ENCODE measurements around the gene CISD1.

The CISD1 gene

GRCh38 chr10:58280477-58280876 is 11.5 kb downstream of the CISD1 start:
- H3K36me3 Mint-ChIP-seq (ENCODE audit: low read depth), result peaks cover 48% of the 10 kb centered on the region
- no peak for TF ChIP-seq CTCF (IDR thresholded peaks at IDR 0.05)
- no peak overlapping the region for H3K4me3 Mint-ChIP-seq
- no peaks in the 10 kb centered on the region for H3K9me3 Mint-ChIP-seq
- peaks cover 6% of the 10 kb centered on the region for H3K4me1 Mint-ChIP-seq
- no peak overlapping the region for H3K27ac Mint-ChIP-seq
- no peak for DNase-seq
- H3K27me3 Mint-ChIP-seq (ENCODE audit: low read depth, poor library complexity), result no peaks in the 10 kb centered on the region

- H3K27me3 Mint-ChIP-seq (ENCODE audit: low read depth, poor library complexity), result no peaks in the 10 kb centered on the region
- TF ChIP-seq CTCF (IDR thresholded peaks at IDR 0.05), result no peak
- no peak for DNase-seq
- H3K36me3 Mint-ChIP-seq (ENCODE audit: low read depth), result peaks cover 49% of the 10 kb centered on the region
- H3K27ac Mint-ChIP-seq, result no peak overlapping the region
- H3K4me1 Mint-ChIP-seq, result no peaks in the 10 kb centered on the region
- H3K9me3 Mint-ChIP-seq, result no peaks in the 10 kb centered on the region
- no peak overlapping the region for H3K4me3 Mint-ChIP-seq
Observed at GRCh38 chr10:58281092-58281752, 12.3 kb downstream of the CISD1 start.

DNA sequence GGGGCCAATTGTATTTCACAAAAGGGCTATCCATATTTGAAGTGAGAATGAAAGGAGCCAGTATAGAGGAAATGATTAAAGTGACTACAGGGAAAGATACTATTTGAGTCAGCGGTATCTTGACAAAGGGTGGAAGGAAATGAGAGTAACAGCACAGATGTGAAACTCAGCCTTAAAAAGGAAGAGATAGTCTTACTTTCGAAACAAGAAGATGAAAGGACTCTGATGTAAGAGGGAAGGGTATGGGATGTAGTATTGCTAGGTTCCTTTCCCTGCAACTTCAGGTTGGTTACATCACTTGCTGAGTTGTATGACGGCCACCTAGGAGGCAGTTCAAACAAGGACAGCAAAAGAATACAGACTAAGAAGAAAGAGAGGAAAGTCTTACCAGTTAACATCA is 13.7 kb downstream of the CISD1 start:
- H3K4me1 Mint-ChIP-seq, result no peaks in the 10 kb centered on the region
- H3K9me3 Mint-ChIP-seq, result no peaks in the 10 kb centered on the region
- no peak overlapping the region for H3K27ac Mint-ChIP-seq
- DNase-seq, result no peak
- H3K36me3 Mint-ChIP-seq (ENCODE audit: low read depth), result peaks cover 41% of the 10 kb centered on the region
- TF ChIP-seq CTCF (IDR thresholded peaks at IDR 0.05), result no peak
- no peaks in the 10 kb centered on the region for H3K27me3 Mint-ChIP-seq (ENCODE audit: low read depth, poor library complexity)
- no peak overlapping the region for H3K4me3 Mint-ChIP-seq

- Mint-ChIP-seq H3K9me3 (no peaks in the 10 kb centered on the region), H3K4me3 (no peak overlapping the region), H3K36me3 (ENCODE audit: low read depth) (peaks cover 11% of the 10 kb centered on the region), H3K4me1 (no peaks in the 10 kb centered on the region), H3K27ac (no peak overlapping the region), H3K27me3 (ENCODE audit: low read depth, poor library complexity) (no peaks in the 10 kb centered on the region)
- DNase-seq, result no peak
- TF ChIP-seq CTCF (IDR thresholded peaks at IDR 0.05), result no peak
Observed at GRCh38 chr10:58291538-58292174, 22.7 kb downstream of the CISD1 start.

GRCh38 chr10:58293989-58294388 is 25.0 kb downstream of the CISD1 start:
- H3K36me3 Mint-ChIP-seq (ENCODE audit: low read depth), result peaks cover 11% of the 10 kb centered on the region
- DNase-seq, result no peak
- no peaks in the 10 kb centered on the region for H3K9me3 Mint-ChIP-seq
- H3K4me3 Mint-ChIP-seq, result no peak overlapping the region
- TF ChIP-seq CTCF (IDR thresholded peaks at IDR 0.05), result no peak
- no peak overlapping the region for H3K27ac Mint-ChIP-seq
- H3K27me3 Mint-ChIP-seq (ENCODE audit: low read depth, poor library complexity), result no peaks in the 10 kb centered on the region
- no peaks in the 10 kb centered on the region for H3K4me1 Mint-ChIP-seq

- Mint-ChIP-seq H3K4me1 (peaks cover 13% of the 10 kb centered on the region), H3K9me3 (no peaks in the 10 kb centered on the region), H3K36me3 (ENCODE audit: low read depth) (no peaks in the 10 kb centered on the region), H3K4me3 (no peak overlapping the region), H3K27me3 (ENCODE audit: low read depth, poor library complexity) (peaks cover 2% of the 10 kb centered on the region), H3K27ac (no peak overlapping the region)
- peak; percentile 84 for TF ChIP-seq CTCF (IDR thresholded peaks at IDR 0.05)
- peak; percentile 64 for DNase-seq
Observed at GRCh38 chr10:58299580-58299979, 30.6 kb downstream of the CISD1 start.

All from nephron progenitor cell (in vitro differentiated cells).